RWPE2 (cell line): ENCODE results near the gene RAI14.

ENCODE experiments used
- ATAC-seq: fragments of 200-7000 bp; cut with Tn5 transposase; 3 replicates; pipeline ENCODE4 v1.9.1; 2021; ENCODE audit warnings: low read depth
- DNase-seq: peaks from one replicate; pipeline ENCODE4 v3.0.0-alpha.2; 2020; ENCODE audit warnings: low spot score
- H3K27ac ChIP-seq: fragments of 450-650 bp; 2 replicates; pipeline ENCODE4 v1.5.1; 2017; ENCODE audit warnings: mild to moderate bottlenecking; ENCODE audit not compliant: poor library complexity, severe bottlenecking
- H3K27me3 ChIP-seq: fragments of 250-450 bp; sonication (Bioruptor Pico); 2 replicates; pipeline ENCODE4 v1.5.1; 2021; ENCODE audit warnings: mild to moderate bottlenecking, moderate library complexity; ENCODE audit not compliant: insufficient read depth, poor library complexity, severe bottlenecking
- H3K36me3 ChIP-seq: fragments of 250-450 bp; sonication (Bioruptor Pico); 2 replicates; pipeline ENCODE4 v1.5.1; 2020; ENCODE audit warnings: low read depth, mild to moderate bottlenecking, moderate library complexity
- H3K4me1 ChIP-seq: fragments of 250-450 bp; sonication (Bioruptor Pico); 2 replicates; pipeline ENCODE4 v1.5.1; 2021; ENCODE audit warnings: mild to moderate bottlenecking, moderate library complexity; ENCODE audit not compliant: insufficient read depth, poor library complexity, severe bottlenecking
- H3K4me3 ChIP-seq: fragments of 250-450 bp; sonication (Bioruptor Pico); 2 replicates; pipeline ENCODE4 v1.5.1; 2021; ENCODE audit warnings: mild to moderate bottlenecking, moderate library complexity; ENCODE audit not compliant: severe bottlenecking
- H3K9me3 ChIP-seq: fragments of 250-450 bp; sonication (Bioruptor Pico); 2 replicates; pipeline ENCODE4 v1.5.1; 2021; ENCODE audit warnings: mild to moderate bottlenecking, moderate library complexity; ENCODE audit not compliant: severe bottlenecking
- CTCF ChIP-seq: fragments of 450-650 bp; IDR thresholded peaks from one replicate; pipeline ENCODE4 v1.5.1; 2017; ENCODE audit warnings: mild to moderate bottlenecking, moderate library complexity; ENCODE audit not compliant: poor library complexity, severe bottlenecking

RAI14 gene

GRCh38 chr5:34632807-34633422, 23.2 kb upstream of the RAI14 start:
- H3K4me3 ChIP-seq = no peak overlapping the region
- no peak overlapping the region for H3K27ac ChIP-seq
- DNase-seq (no peak), ATAC-seq (no peak)
- no peak for TF ChIP-seq CTCF
- no peaks in the 10 kb centered on the region for H3K27me3 ChIP-seq
- H3K36me3 ChIP-seq = no peaks in the 10 kb centered on the region
- H3K4me1 ChIP-seq = no peaks in the 10 kb centered on the region
- H3K9me3 ChIP-seq = no peaks in the 10 kb centered on the region

- H3K27ac ChIP-seq = no peak overlapping the region
- no peak for ATAC-seq
- H3K9me3 ChIP-seq = no peaks in the 10 kb centered on the region
- TF ChIP-seq CTCF = no peak
- no peak overlapping the region for H3K4me3 ChIP-seq
- H3K27me3 ChIP-seq = no peaks in the 10 kb centered on the region
- DNase-seq = no peak
- H3K36me3 ChIP-seq = no peaks in the 10 kb centered on the region
- H3K4me1 ChIP-seq = no peaks in the 10 kb centered on the region
Measured at GRCh38 chr5:34639852-34640626, 16.1 kb upstream of the RAI14 start.

GRCh38 chr5:34648039-34648839, 7.9 kb upstream of the RAI14 start:
- H3K27ac ChIP-seq = no peak overlapping the region
- H3K4me3 ChIP-seq = no peak overlapping the region
- ATAC-seq (no peak), DNase-seq (no peak)
- no peak for TF ChIP-seq CTCF
- no peaks in the 10 kb centered on the region for H3K9me3 ChIP-seq
- H3K4me1 ChIP-seq = no peaks in the 10 kb centered on the region
- no peaks in the 10 kb centered on the region for H3K36me3 ChIP-seq
- no peaks in the 10 kb centered on the region for H3K27me3 ChIP-seq

GRCh38 chr5:34648840-34649158, 7.3 kb upstream of the RAI14 start:
- no peaks in the 10 kb centered on the region for H3K4me1 ChIP-seq
- no peaks in the 10 kb centered on the region for H3K27me3 ChIP-seq
- no peak overlapping the region for H3K4me3 ChIP-seq
- TF ChIP-seq CTCF = no peak
- DNase-seq (no peak), ATAC-seq (no peak)
- no peak overlapping the region for H3K27ac ChIP-seq
- H3K36me3 ChIP-seq = no peaks in the 10 kb centered on the region
- H3K9me3 ChIP-seq = no peaks in the 10 kb centered on the region
